Uterus (tissue), 4 donors: ENCODE results near the gene SALL2. TPM values are rescaled to one million over a fixed set of nuclear protein-coding genes. Genes with fewer than 3 reads are reported as not detected.

Source experiments
- DNase-seq, 2 donors: peaks; one replicate each; pipeline ENCODE4 v3.0.0-alpha.2; 2019 to 2020
- H3K27ac ChIP-seq, 2 donors: fragments of 200-600 bp; sonication (generic); 1 replicate in 1 of 2; 2 replicates in 1 of 2; pipeline ENCODE4 v1.5.1; 2016 to 2018
- H3K27me3 ChIP-seq, 2 donors: fragments of 200-600 bp; sonication (generic); one replicate each; pipeline ENCODE4 v1.5.1; 2018 to 2019; ENCODE audit warnings: control low read depth in 1 of 2
- H3K36me3 ChIP-seq, 2 donors: fragments of 200-600 bp; sonication (generic); one replicate each; pipeline ENCODE4 v1.5.1; 2019; ENCODE audit warnings: control low read depth in 1 of 2
- H3K4me1 ChIP-seq, 2 donors: fragments of 200-600 bp; sonication (generic); one replicate each; pipeline ENCODE4 v1.5.1; 2018 to 2019; ENCODE audit warnings: control low read depth in 1 of 2
- H3K4me3 ChIP-seq, 2 donors: fragments of 200-600 bp; sonication (generic); 1 replicate in 1 of 2; 2 replicates in 1 of 2; pipeline ENCODE4 v1.5.1; 2018 to 2019; ENCODE audit warnings: mild to moderate bottlenecking in 1 of 2
- H3K9me3 ChIP-seq, 2 donors: fragments of 200-600 bp; sonication (generic); one replicate each; pipeline ENCODE4 v1.5.1; 2019; ENCODE audit warnings: control low read depth in 1 of 2
- CTCF ChIP-seq, 4 experiments: fragments of 200-600 bp in 2 of 4; fragments of 450-650 bp in 2 of 4; sonication (generic) in 2 of 4; IDR thresholded peaks; one replicate each; pipeline ENCODE4 v1.5.1; 2016 to 2019; ENCODE audit warnings: antibody characterized with exemption in 4 of 4, mild to moderate bottlenecking in 2 of 4, moderate library complexity in 1 of 4
- POLR2A ChIP-seq, 2 donors: fragments of 450-650 bp; IDR thresholded peaks; one replicate each; pipeline ENCODE4 v1.6.1; 2016; ENCODE audit warnings: antibody characterized with exemption in 2 of 2, mild to moderate bottlenecking in 1 of 2, moderate library complexity in 1 of 2
- intact Hi-C: fragments of 100-400 bp; cut with DNase I; formaldehyde crosslinking; loops from one replicate; pipeline ENCODE4 v1.15.1; 2023; ENCODE audit warnings: low total_unique reads
- total RNA-seq, 4 donors: library from RNA; depleted of rRNA in 3 of 4; stranded (reverse); fragments of >200 nt in 3 of 4; gene quantifications; one replicate each; pipeline versions ENCODE4 v1.1.0 to v1.2.4, GENCODE V29; 2014 to 2023
- donor health status: DM: yes; HTN: yes; CAD: no.

The SALL2 gene
- total RNA-seq, 4 donors from 2014 or later, result 0.26 to 28.8 (median 10.4) TPM

- H3K36me3 ChIP-seq, result no peaks in the 10 kb centered on the region
- H3K27me3 ChIP-seq, result no peaks in the 10 kb centered on the region
- no peak for TF ChIP-seq POLR2A (IDR thresholded peaks at IDR 0.05)
- TF ChIP-seq CTCF (IDR thresholded peaks at IDR 0.05), result no peak
- no peaks in the 10 kb centered on the region for H3K9me3 ChIP-seq
- peak overlapping the region in 1 of 2 donors; percentile 67 for H3K4me3 ChIP-seq
- intact Hi-C loops, result no loop called here
- no peak for DNase-seq
- no peaks in the 10 kb centered on the region for H3K4me1 ChIP-seq
- H3K27ac ChIP-seq, result peak overlapping the region; percentile 88 to 92
These were observed 1.3 kb downstream of the SALL2 start for GRCh38 chr14:21524575-21525490.

- Histone ChIP-seq H3K4me3 (no peak overlapping the region), H3K4me1 (no peaks in the 10 kb centered on the region), H3K27me3 (no peaks in the 10 kb centered on the region), H3K27ac (no peak overlapping the region), H3K36me3 (no peaks in the 10 kb centered on the region), H3K9me3 (no peaks in the 10 kb centered on the region)
- DNase-seq, result no peak
- intact Hi-C loops, result no loop called here
- no peak for TF ChIP-seq CTCF (IDR thresholded peaks at IDR 0.05)
- no peak for TF ChIP-seq POLR2A (IDR thresholded peaks at IDR 0.05)
These were observed 2.9 kb downstream of the SALL2 start for GRCh38 chr14:21523203-21523602.

GRCh38 chr14:21521501-21521900 is 4.6 kb downstream of the SALL2 start:
- no peak for DNase-seq
- Histone ChIP-seq H3K4me3 (no peak overlapping the region), H3K36me3 (no peaks in the 10 kb centered on the region), H3K4me1 (no peaks in the 10 kb centered on the region), H3K9me3 (no peaks in the 10 kb centered on the region), H3K27me3 (no peaks in the 10 kb centered on the region), H3K27ac (no peak overlapping the region)
- intact Hi-C loops, result no loop called here
- no peak for TF ChIP-seq CTCF (IDR thresholded peaks at IDR 0.05)
- TF ChIP-seq POLR2A (IDR thresholded peaks at IDR 0.05), result no peak

- TF ChIP-seq CTCF (IDR thresholded peaks at IDR 0.05), result no peak
- no peak for TF ChIP-seq POLR2A (IDR thresholded peaks at IDR 0.05)
- intact Hi-C loops, result no loop called here
- no peak overlapping the region for H3K4me3 ChIP-seq
- H3K27me3 ChIP-seq, result no peaks in the 10 kb centered on the region
- no peak overlapping the region for H3K27ac ChIP-seq
- no peak for DNase-seq
- H3K36me3 ChIP-seq, result no peaks in the 10 kb centered on the region
- no peaks in the 10 kb centered on the region for H3K4me1 ChIP-seq
- H3K9me3 ChIP-seq, result no peaks in the 10 kb centered on the region
These were observed 5.4 kb downstream of the SALL2 start for GRCh38 chr14:21520767-21521166.

- H3K36me3 ChIP-seq, result no peaks in the 10 kb centered on the region
- intact Hi-C loops, result no loop called here
These were observed 7.4 kb downstream of the SALL2 start for GRCh38 chr14:21518725-21519124.

More at GRCh38 chr14:21518725-21519124, 7.4 kb downstream of the SALL2 start:
- TF ChIP-seq CTCF (IDR thresholded peaks at IDR 0.05) (no peak), POLR2A (IDR thresholded peaks at IDR 0.05) (no peak)
- Histone ChIP-seq H3K4me1 (no peaks in the 10 kb centered on the region), H3K27me3 (no peaks in the 10 kb centered on the region), H3K27ac (no peak overlapping the region), H3K9me3 (no peaks in the 10 kb centered on the region), H3K4me3 (no peak overlapping the region)
- DNase-seq, result no peak
